NCI-H1694 treated with DMSO at 0.1 percent for 48 hours (cell line): ENCODE results near the gene RHD.
"Not testable (repeated sequence)": the region's sequence is repeated elsewhere in the genome, so short reads cannot be mapped to it uniquely, and the experiment has no call there.

Source experiments
- DNase-seq: peaks from one replicate; lab custom pipeline; 2025; lab: John Stamatoyannopoulos, UW

Gene RHD

DNA sequence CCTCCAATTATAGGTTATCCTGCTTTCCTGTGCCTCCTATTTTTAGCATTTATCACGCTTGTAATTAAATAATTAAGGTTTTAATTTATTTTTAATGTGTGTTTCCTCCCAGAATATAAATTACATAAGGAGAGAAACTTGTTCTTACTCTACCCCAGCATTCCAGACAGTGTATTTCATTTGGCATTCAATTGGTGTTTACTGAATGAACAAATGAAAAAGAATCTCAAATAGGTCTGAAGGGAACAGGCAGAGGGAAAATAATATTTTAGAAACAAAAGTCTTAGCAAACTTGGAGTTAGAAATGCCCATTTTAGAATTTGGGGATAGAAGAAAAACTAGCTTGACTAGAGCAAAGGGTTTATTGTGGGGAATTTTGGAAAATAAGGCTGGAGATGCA lies 15.1 kb upstream of the RHD start:
- DNase-seq: no peak

- DNase-seq: not testable (repeated sequence)
Measured at GRCh38 chr1:25259813-25260212, 12.5 kb upstream of the RHD start.

GRCh38 chr1:25260336-25260735 lies 12.0 kb upstream of the RHD start:
- DNase-seq: not testable (repeated sequence)

DNA sequence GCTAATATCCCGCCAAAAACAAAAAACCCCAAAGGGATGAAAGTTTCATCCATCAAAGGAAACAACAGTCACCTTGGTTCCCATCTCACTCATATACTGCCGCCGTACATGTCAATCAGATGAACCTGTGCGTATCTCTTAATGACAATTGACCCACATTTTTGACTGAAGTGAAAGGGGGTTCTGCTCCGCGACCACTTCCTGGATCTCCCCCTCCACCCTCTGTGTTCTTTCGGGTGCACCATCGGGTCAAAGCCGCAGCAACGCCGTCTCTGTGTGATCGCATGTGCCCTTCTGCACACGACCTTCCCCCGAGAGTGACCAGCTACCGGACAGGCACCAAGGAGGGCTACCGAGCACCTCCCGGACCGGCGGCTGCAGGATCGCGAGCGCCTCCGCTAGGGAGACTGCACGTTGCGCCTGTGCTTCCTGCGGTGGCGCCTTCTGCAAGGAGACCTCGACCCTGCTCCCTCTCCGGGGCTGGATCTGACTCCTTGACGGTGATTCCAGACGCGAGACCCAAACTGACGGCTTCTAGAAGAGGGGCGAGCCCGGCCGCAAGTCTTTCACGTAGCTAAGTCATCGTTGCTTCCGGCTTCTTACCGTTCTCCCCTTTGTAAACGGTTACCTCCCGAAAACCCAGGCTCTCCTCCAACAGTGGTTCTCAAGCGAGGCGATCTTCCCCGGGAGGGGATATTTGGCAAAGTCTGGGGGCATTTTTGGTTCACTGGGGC lies 5.6 kb upstream of the RHD start:
- DNase-seq: not testable (repeated sequence)

DNA sequence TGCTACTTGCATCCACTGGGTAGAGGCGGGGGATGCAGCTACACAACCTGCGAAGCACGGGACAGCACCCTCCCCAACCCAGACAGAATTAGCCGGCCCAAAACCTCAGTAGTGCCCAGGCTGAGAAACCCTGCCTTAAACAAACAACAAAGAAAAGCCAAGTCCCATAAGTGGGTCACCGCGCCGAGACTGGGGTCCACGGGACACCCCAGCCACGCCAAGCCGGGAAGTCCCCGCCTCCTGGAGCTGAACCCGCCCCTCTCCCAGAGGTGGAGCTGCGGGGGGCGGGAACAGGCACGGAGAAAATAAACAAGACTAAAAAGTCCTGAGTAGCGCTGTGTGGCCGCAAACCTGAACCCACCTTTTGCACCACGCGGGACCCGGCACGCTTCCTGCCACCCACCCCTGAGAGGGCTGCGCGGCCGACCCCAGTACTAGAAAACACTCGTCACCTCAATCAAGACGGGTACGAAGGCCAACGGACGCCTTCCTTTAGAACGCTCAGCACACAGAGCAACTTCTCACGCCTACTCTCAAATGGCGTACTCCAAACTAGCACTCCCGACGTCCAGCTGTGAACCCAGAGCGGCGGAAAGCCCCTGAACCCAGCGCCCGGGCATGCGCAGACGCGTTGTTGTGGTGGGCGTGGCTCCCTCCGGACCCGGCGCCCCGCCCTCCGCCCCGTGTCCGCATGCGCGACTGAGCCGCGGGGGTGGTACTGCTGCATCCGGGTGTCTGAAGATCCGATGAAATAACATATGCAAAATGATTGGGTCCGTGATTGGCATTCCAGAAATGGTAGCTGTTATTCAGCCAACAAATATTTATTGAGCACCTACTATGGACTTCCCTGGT lies 4.8 kb upstream of the RHD start:
- DNase-seq: peak; percentile 61

DNA sequence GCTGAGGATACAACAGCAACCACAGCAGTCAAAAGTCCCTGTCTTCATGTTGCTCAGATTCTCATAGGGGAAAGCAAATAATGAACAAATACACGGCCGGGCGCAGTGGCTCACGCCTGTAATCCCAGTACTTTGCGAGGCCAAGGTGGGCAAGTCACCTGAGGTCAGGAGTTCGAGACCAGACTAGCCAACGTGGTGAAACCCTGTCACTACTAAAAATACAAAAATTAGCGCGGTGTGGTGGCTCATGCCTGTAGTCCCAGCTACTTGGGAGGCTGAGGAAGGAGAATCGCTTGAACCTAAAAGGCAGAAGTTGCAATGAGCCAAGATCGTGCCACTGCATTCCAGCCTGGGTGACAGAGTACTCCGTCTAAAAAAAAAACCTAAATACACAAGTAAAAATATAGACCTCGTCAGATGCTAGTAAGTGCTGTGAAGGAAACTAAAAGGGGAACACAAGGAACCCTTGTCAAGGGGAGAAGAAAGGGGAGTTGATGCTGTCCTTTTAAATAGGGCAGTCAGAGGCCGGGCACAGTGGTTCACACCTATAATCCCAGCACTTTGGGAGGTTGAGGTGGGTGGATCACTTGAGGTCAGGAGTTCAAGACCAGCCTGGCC lies 4.1 kb upstream of the RHD start:
- not testable (repeated sequence) for DNase-seq

- not testable (repeated sequence) for DNase-seq
Measured at GRCh38 chr1:25275648-25276047, 3.3 kb downstream of the RHD start.

DNA sequence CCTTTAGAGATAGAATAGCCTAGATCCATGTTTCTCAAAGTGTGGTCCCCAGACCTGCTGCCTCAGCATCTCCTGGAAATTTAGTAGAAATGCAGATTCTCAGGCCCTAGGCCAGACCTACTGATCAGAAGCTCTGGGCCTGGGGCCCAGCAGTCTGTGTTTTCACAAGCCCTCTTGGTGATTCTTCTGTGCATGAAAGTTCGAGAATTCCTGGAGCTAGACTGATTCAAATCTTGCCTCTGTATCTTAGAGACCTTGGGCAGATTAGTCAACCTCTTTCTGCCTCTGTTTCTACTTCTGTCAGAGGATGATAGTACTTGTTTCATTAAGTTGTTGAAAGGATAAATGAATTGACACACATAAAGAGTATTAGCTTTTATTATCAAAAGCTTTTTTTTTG lies 5.0 kb downstream of the RHD start:
- not testable (repeated sequence) for DNase-seq

DNA sequence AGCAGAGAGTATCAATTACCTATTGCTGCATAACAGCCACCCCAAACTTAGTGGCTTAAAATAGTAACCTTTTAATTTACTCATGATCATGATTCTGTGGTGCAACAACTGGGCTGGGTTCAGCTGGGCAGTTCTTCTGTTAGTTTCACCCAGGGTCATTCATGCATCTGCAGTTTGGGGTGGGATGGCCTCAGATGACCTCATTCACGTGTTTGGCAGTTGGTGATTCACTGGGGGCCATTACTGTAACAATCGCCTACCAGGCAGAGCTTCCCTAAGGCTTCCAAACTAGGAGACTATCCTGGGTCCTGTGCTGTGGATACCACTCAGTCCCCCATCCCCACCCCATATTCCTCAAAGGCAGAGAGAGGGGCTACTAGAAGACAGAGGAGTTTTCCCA lies 6.0 kb downstream of the RHD start:
- not testable (repeated sequence) for DNase-seq

- not testable (repeated sequence) for DNase-seq
Measured at GRCh38 chr1:25278790-25279189, 6.5 kb downstream of the RHD start.

DNA sequence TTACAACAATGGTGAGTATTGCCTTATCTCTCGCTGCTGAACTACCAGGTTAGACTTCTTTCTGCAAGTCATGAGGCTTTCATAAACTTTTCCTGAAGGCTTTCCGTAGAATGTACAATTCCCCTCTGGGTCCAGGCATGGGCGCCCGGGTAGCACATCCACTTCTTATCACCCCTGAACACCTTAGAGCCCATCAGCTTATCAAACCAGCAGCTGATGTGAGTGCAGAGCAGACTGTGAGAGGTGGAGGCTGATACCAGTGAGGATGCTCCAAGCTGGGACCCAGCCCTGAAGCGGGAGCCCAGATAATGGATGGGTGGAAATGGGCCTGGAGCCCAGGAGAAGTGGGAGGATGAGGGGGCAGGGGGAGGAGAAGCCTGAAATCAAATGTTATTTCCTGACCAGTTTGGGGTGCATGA lies 7.4 kb downstream of the RHD start:
- DNase-seq: not testable (repeated sequence)

- DNase-seq: not testable (repeated sequence)
Measured at GRCh38 chr1:25285862-25286261, 13.6 kb downstream of the RHD start.

DNA sequence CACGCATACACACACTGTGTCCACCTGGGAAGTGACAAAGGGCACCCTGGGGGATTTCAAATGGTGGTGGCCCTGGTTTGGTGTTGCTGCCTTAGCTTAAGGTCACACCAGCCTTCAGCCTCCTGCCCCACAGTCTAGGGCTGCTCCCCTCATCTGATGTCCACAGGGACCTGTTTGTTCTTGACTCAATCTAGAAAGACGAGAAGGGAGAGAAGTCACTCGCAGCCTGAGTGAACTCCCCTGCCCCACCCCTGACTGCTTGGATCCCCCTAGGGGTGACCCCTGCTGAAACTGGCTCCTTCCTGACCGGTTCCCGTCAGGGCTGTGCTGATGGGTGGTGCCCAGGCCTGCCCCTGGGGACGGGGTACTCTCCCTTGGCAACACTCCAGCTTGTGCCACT lies 14.9 kb downstream of the RHD start:
- not testable (repeated sequence) for DNase-seq

GRCh38 chr1:25288573-25289101 lies 16.3 kb downstream of the RHD start:
- not testable (repeated sequence) for DNase-seq

- DNase-seq: not testable (repeated sequence)
Measured at GRCh38 chr1:25290043-25290442, 17.7 kb downstream of the RHD start.

GRCh38 chr1:25293426-25293825 lies 21.1 kb downstream of the RHD start:
- DNase-seq: not testable (repeated sequence)

DNA sequence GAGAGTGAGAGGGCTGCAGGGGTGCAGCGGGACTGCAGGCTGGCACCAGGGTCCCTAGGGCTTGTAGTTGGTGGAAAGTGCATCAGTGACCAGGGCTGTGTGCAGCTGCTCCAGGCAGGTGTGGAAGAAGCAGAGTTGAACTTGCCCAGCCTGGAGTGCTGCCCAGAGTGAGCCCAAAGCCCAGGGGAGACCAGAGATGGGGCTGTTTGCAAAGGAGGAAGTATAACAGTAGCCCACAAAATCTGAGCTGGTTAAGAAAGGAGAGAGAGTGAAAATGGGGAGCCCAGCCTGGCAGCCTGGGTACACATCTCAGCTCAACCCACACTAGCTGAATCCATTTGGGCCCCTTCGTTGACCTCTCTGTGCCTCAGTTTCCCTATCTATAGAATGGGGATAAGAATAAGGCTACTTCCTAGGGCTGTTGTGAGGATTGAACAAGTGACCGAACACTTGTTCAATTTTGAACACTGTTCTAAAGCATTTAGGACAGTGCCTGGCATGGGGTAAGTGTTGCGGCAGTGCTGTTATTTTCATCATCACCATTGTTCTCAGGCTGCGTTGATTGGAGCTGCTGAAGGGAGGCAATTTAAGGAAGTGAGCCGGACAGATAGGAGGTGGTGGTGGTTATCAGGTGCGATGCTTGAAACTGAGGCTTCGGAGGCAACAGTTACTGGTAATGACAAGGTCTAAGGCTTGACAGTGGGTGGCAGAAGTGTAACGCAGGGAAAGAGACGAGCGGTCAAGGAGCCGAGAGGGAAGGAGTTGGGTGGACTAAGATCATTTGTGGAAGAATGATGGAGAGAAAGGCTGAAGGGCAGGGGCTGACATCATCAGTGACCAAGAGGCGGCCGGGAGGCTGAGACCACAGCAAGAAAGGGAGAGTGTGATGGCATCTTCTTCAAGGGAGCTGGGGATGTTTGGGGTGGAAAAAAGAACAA lies 22.8 kb downstream of the RHD start:
- DNase-seq: not testable (repeated sequence)

DNA sequence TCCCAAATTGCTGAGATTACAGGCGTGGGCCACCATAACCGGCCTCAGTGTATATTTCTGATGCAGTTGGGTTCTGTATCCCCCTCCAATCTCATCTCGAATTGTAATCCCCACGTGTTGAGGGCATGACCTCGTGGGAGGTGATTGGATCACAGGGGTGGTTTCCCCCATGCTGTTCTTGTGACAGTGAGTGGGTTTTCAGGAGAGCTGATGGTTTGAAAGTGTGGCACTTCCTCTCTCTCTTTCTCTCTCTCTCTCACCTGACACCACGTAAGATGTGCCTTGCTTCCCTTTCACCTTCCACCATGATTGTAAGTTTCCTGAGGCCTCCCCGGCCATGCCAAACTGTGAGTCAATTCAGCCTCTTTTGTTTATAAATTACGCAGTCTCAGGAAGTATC lies 24.2 kb downstream of the RHD start:
- not testable (repeated sequence) for DNase-seq

GRCh38 chr1:25300729-25301128 lies 28.4 kb downstream of the RHD start:
- not testable (repeated sequence) for DNase-seq

GRCh38 chr1:25302330-25302729 lies 30.0 kb downstream of the RHD start:
- not testable (repeated sequence) for DNase-seq

GRCh38 chr1:25304936-25305335 lies 32.6 kb downstream of the RHD start:
- DNase-seq: not testable (repeated sequence)
